ENCODE data around the gene GTF2A1L. TPM values are rescaled to one million over a fixed set of nuclear protein-coding genes. Genes with fewer than 3 reads are reported as not detected.

The GTF2A1L gene
- total RNA-seq, 4 donors from 2014 or later, result 0.35 to 86.8 (median 66.9) TPM; not detected in 1

- no peaks in the 10 kb centered on the region for H3K36me3 ChIP-seq
- intact Hi-C loops (cut with DNase I; ENCODE audit: low total_unique reads), result no loop called here
- H3K27me3 ChIP-seq, result no peaks in the 10 kb centered on the region
- H3K4me1 ChIP-seq, result no peaks in the 10 kb centered on the region
- H3K27ac ChIP-seq, result no peak overlapping the region
- no peaks in the 10 kb centered on the region for H3K9me3 ChIP-seq
- no peak overlapping the region for H3K4me3 ChIP-seq
- no peak for TF ChIP-seq POLR2A (IDR thresholded peaks at IDR 0.05)
- TF ChIP-seq CTCF (IDR thresholded peaks at IDR 0.05), result no peak
- no peak for DNase-seq
Observed at GRCh38 chr2:48685126-48685525, 67.5 kb downstream of the GTF2A1L start.

GRCh38 chr2:48691935-48692691 lies 74.5 kb downstream of the GTF2A1L start:
- H3K27me3 ChIP-seq, result no peaks in the 10 kb centered on the region
- intact Hi-C loops (cut with DNase I; ENCODE audit: low total_unique reads), result no loop called here
- no peaks in the 10 kb centered on the region for H3K9me3 ChIP-seq
- DNase-seq, result no peak
- no peak for TF ChIP-seq CTCF (IDR thresholded peaks at IDR 0.05)
- TF ChIP-seq POLR2A (IDR thresholded peaks at IDR 0.05), result no peak
- no peaks in the 10 kb centered on the region for H3K4me1 ChIP-seq
- no peak overlapping the region for H3K4me3 ChIP-seq
- H3K27ac ChIP-seq, result no peak overlapping the region
- H3K36me3 ChIP-seq, result no peaks in the 10 kb centered on the region

GRCh38 chr2:48693066-48693465 lies 75.4 kb downstream of the GTF2A1L start:
- intact Hi-C loops (cut with DNase I; ENCODE audit: low total_unique reads), result no loop called here
- H3K4me3 ChIP-seq, result no peak overlapping the region
- no peak overlapping the region for H3K27ac ChIP-seq

GRCh38 chr2:48693645-48694044 lies 76.0 kb downstream of the GTF2A1L start:
- intact Hi-C loops (cut with DNase I; ENCODE audit: low total_unique reads), result no loop called here
- Histone ChIP-seq H3K36me3 (no peaks in the 10 kb centered on the region), H3K27me3 (no peaks in the 10 kb centered on the region), H3K9me3 (no peaks in the 10 kb centered on the region), H3K27ac (no peak overlapping the region), H3K4me3 (no peak overlapping the region), H3K4me1 (no peaks in the 10 kb centered on the region)
- TF ChIP-seq CTCF (IDR thresholded peaks at IDR 0.05), result no peak
- TF ChIP-seq POLR2A (IDR thresholded peaks at IDR 0.05), result no peak
- DNase-seq, result no peak

More at GRCh38 chr2:48693066-48693465, 75.4 kb downstream of the GTF2A1L start:
- no peak for TF ChIP-seq CTCF (IDR thresholded peaks at IDR 0.05)
- no peak for TF ChIP-seq POLR2A (IDR thresholded peaks at IDR 0.05)
- no peaks in the 10 kb centered on the region for H3K27me3 ChIP-seq
- no peaks in the 10 kb centered on the region for H3K9me3 ChIP-seq
- no peaks in the 10 kb centered on the region for H3K36me3 ChIP-seq
- no peaks in the 10 kb centered on the region for H3K4me1 ChIP-seq
- no peak for DNase-seq

GRCh38 chr2:48694149-48694548 lies 76.5 kb downstream of the GTF2A1L start:
- no peak for DNase-seq
- H3K27ac ChIP-seq, result no peak overlapping the region
- H3K4me1 ChIP-seq, result no peaks in the 10 kb centered on the region
- H3K9me3 ChIP-seq, result no peaks in the 10 kb centered on the region
- H3K27me3 ChIP-seq, result no peaks in the 10 kb centered on the region
- intact Hi-C loops (cut with DNase I; ENCODE audit: low total_unique reads), result no loop called here
- no peaks in the 10 kb centered on the region for H3K36me3 ChIP-seq
- no peak overlapping the region for H3K4me3 ChIP-seq
- TF ChIP-seq CTCF (IDR thresholded peaks at IDR 0.05) (no peak), POLR2A (IDR thresholded peaks at IDR 0.05) (no peak)

All from uterus (tissue), 4 donors.